ENCODE measurements around the gene SHANK3.
A peak's percentile ranks its signal among the peaks of the same experiment; 100 is the strongest.

Gene SHANK3

DNA sequence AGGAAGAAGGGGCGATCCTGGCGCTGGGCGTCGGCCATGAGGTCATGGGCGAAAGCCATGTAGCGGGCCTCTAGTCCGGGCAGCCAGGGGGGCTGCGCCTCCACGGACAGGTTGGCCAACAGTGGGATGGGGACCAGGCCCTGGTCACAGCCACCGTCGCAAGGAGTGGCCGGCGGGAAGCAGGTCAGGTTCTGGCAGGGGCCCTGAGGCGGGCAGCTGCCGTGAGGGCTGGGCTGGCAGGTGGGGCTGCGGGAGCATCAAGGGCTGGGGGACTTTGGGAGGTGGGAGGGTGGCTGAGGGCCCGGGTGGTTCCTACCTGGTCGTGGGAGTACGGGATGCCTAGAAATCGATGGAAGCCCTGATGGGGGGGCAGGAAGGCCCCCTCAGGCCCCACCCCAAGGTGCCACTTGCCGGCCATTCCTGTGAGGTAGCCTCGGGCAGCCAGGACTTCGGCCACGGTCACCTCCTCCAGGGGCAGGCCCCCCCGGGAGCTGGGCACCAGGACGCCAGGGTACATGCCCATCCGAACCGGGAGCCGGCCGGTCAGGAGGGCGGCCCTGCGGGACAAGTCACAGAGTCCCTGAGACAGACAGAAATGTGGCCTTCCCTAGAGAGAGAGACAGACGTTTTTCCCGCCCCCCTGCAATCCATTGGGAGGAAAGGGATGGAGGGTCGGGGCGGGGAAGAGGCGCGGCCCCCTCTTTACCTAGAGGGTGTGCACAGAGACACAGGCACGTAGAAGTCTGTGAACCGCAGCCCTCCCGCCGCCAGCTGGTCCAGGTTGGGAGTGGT, 45.6 kb upstream of the SHANK3 start:
- TF ChIP-seq FOXP2 (optimal IDR thresholded peaks at IDR 0.05; ENCODE audit: borderline replicate concordance, extremely low read depth, extremely low read length, insufficient read depth) (no peak), POLR2AphosphoS5 (IDR thresholded peaks at IDR 0.05; ENCODE audit: low read depth, low read length) (no peak), SIN3A (IDR thresholded peaks at IDR 0.05; ENCODE audit: borderline replicate concordance, insufficient read depth, low read length) (no peak), TAF1 (IDR thresholded peaks at IDR 0.05; ENCODE audit: borderline replicate concordance, insufficient read depth, low read length) (no peak)
- TF ChIP-seq, protein P1, sequence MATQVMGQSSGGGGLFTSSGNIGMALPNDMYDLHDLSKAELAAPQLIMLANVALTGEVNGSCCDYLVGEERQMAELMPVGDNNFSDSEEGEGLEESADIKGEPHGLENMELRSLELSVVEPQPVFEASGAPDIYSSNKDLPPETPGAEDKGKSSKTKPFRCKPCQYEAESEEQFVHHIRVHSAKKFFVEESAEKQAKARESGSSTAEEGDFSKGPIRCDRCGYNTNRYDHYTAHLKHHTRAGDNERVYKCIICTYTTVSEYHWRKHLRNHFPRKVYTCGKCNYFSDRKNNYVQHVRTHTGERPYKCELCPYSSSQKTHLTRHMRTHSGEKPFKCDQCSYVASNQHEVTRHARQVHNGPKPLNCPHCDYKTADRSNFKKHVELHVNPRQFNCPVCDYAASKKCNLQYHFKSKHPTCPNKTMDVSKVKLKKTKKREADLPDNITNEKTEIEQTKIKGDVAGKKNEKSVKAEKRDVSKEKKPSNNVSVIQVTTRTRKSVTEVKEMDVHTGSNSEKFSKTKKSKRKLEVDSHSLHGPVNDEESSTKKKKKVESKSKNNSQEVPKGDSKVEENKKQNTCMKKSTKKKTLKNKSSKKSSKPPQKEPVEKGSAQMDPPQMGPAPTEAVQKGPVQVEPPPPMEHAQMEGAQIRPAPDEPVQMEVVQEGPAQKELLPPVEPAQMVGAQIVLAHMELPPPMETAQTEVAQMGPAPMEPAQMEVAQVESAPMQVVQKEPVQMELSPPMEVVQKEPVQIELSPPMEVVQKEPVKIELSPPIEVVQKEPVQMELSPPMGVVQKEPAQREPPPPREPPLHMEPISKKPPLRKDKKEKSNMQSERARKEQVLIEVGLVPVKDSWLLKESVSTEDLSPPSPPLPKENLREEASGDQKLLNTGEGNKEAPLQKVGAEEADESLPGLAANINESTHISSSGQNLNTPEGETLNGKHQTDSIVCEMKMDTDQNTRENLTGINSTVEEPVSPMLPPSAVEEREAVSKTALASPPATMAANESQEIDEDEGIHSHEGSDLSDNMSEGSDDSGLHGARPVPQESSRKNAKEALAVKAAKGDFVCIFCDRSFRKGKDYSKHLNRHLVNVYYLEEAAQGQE (IDR thresholded peaks at IDR 0.05; ENCODE audit: insufficient read depth in 1 of 2, low read depth in 2 of 2, low read length in 2 of 2), result no peak

GRCh38 chr22:50627642-50628542, 44.7 kb upstream of the SHANK3 start, which contains the start of gene ARSA:
ARSA (minus strand) TSS chr22:50628152; CDS start chr22:50627779, 373 bp downstream.
- TF ChIP-seq FOXP2 (optimal IDR thresholded peaks at IDR 0.05; ENCODE audit: borderline replicate concordance, extremely low read depth, extremely low read length, insufficient read depth) (peak; percentile 73), POLR2AphosphoS5 (IDR thresholded peaks at IDR 0.05; ENCODE audit: low read depth, low read length) (peak; percentile 72), SIN3A (IDR thresholded peaks at IDR 0.05; ENCODE audit: borderline replicate concordance, insufficient read depth, low read length) (no peak), TAF1 (IDR thresholded peaks at IDR 0.05; ENCODE audit: borderline replicate concordance, insufficient read depth, low read length) (peak; percentile 71; the same call in 1 of the 2 replicates)
- TF ChIP-seq, protein P1 (IDR thresholded peaks at IDR 0.05; ENCODE audit: insufficient read depth in 1 of 2, low read depth in 2 of 2, low read length in 2 of 2), result no peak

DNA sequence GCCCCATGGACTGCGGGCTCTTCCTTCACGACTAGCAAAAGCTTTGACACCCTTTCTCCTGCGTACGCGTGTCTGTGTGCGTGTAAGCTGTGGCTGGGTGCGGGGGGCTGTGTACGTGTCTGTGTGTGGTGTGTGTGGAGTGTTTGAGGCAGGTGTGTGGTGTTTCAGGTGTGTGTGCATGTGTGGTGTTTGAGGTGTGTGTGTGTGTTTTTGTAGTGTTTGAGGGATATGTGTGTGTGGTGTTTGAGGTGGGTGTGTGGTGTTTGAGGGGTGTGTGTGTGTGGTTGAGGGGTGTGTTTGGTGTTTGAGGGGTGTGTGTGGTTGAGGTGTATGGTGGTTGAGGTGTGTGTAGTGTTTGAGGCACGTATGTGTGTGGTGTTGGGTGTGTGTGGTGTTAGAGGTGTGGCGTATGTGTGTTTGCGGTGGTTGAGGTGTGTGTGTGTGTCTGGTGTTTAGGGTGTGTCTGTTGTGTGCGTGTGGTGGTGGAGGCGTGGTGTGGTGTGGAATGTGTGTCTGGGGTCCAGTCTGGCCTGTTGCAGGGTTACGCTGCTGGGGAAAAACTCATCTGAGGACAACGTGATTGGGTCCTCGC, 44.0 kb upstream of the SHANK3 start:
- no peak for TF ChIP-seq POLR2AphosphoS5 (IDR thresholded peaks at IDR 0.05; ENCODE audit: low read depth, low read length)
- TF ChIP-seq, protein P1 (IDR thresholded peaks at IDR 0.05; ENCODE audit: insufficient read depth in 1 of 2, low read depth in 2 of 2, low read length in 2 of 2), result no peak
- TF ChIP-seq FOXP2 (optimal IDR thresholded peaks at IDR 0.05; ENCODE audit: borderline replicate concordance, extremely low read depth, extremely low read length, insufficient read depth), result no peak
- no peak for TF ChIP-seq SIN3A (IDR thresholded peaks at IDR 0.05; ENCODE audit: borderline replicate concordance, insufficient read depth, low read length)
- TF ChIP-seq TAF1 (IDR thresholded peaks at IDR 0.05; ENCODE audit: borderline replicate concordance, insufficient read depth, low read length), result no peak

DNA sequence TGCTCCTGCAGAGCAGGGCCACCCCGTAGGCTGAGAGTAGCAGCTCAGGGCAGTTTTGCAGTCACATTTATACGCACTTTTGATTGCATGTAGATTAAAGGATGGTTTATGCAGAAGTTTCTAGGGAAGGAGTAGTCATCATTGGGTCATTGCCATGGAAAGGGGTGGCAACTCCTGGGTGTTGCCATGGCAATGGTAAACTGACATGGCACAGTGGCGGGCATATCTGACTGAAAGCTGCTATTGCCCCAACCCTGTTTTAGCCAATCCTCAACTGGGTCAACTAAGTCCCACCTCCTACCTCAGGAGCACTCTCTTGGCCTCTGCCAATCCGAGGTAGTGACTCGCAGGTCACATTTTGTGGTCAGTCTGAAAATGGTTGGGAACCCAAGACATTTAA, 42.2 kb upstream of the SHANK3 start:
- TF ChIP-seq FOXP2 (optimal IDR thresholded peaks at IDR 0.05; ENCODE audit: borderline replicate concordance, extremely low read depth, extremely low read length, insufficient read depth) (no peak), SIN3A (IDR thresholded peaks at IDR 0.05; ENCODE audit: borderline replicate concordance, insufficient read depth, low read length) (no peak), TAF1 (IDR thresholded peaks at IDR 0.05; ENCODE audit: borderline replicate concordance, insufficient read depth, low read length) (no peak), POLR2AphosphoS5 (IDR thresholded peaks at IDR 0.05; ENCODE audit: low read depth, low read length) (no peak)

DNA sequence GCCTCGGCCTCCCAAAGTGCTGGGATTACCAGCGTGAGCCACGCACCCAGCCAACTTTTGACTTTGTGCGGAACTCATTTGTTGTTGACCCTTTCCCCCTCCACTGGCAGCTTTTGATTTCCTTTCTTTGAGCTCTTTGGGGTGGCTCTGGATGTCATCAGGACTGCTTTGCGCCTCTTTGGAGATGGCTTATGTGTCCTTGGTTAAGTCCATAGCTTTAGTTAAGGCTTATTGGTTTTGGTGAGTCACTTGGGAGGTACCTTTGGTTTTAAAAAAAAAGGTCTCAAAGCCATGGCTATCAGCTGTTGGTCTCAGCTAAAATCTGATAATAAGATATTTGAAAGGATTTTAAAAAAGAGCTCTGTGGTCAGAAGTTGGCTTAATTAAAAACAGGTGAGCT, 39.5 kb upstream of the SHANK3 start:
- TF ChIP-seq TAF1 (IDR thresholded peaks at IDR 0.05; ENCODE audit: borderline replicate concordance, insufficient read depth, low read length), result no peak
- no peak for TF ChIP-seq SIN3A (IDR thresholded peaks at IDR 0.05; ENCODE audit: borderline replicate concordance, insufficient read depth, low read length)
- TF ChIP-seq, protein P1 (IDR thresholded peaks at IDR 0.05; ENCODE audit: insufficient read depth in 1 of 2, low read depth in 2 of 2, low read length in 2 of 2), result no peak
- no peak for TF ChIP-seq FOXP2 (optimal IDR thresholded peaks at IDR 0.05; ENCODE audit: borderline replicate concordance, extremely low read depth, extremely low read length, insufficient read depth)
- TF ChIP-seq POLR2AphosphoS5 (IDR thresholded peaks at IDR 0.05; ENCODE audit: low read depth, low read length), result no peak
